Activated CD8-positive, alpha-beta T cell treated with anti-CD3 and anti-CD28 coated beads for 36 hours (primary cell): ENCODE measurements around the gene PIR. TPM values are rescaled to one million over a fixed set of nuclear protein-coding genes. Genes with fewer than 3 reads are reported as not detected.

Source experiments
- ATAC-seq: fragments of 200-7000 bp; cut with Tn5 transposase; one replicate; pipeline ENCODE4 v1.10.0; 2021; ENCODE audit warnings: mild to moderate bottlenecking, moderate library complexity
- CTCF ChIA-PET: fragments of 350-600 bp; sonication (Branson Sonifier 250); formaldehyde crosslinking; loops from one replicate; lab custom pipeline; 2021; ENCODE audit warnings: antibody characterized with exemption; lab: Charles Lee
- POLR2A ChIA-PET: fragments of 350-600 bp; sonication (Branson Sonifier 250); formaldehyde crosslinking; loops from one replicate; lab custom pipeline; 2021; ENCODE audit warnings: antibody characterized with exemption; lab: Charles Lee
- DNase-seq: peaks from one replicate; pipeline ENCODE4 v3.0.0-alpha.2; 2020
- H3K27ac Mint-ChIP-seq: one replicate; pipeline ENCODE4 v1.8.0; 2021; ENCODE audit warnings: mild to moderate bottlenecking, mixed read lengths
- H3K27me3 Mint-ChIP-seq: one replicate; pipeline ENCODE4 v1.8.0; 2021; ENCODE audit warnings: mixed read lengths
- H3K36me3 Mint-ChIP-seq: one replicate; pipeline ENCODE4 v1.8.0; 2021; ENCODE audit warnings: low read depth, mixed read lengths
- H3K4me1 Mint-ChIP-seq: one replicate; pipeline ENCODE4 v1.8.0; 2021; ENCODE audit warnings: low read depth, mixed read lengths
- H3K4me3 Mint-ChIP-seq: one replicate; pipeline ENCODE4 v1.8.0; 2021; ENCODE audit warnings: mild to moderate bottlenecking, moderate library complexity, mixed read lengths
- H3K9me3 Mint-ChIP-seq: one replicate; pipeline ENCODE4 v1.8.0; 2021; ENCODE audit warnings: mixed read lengths
- intact Hi-C: fragments of 100-400 bp; cut with micrococcal nuclease; formaldehyde crosslinking; loops from one replicate; pipeline ENCODE4 v1.10.0; 2022
- total RNA-seq, 2 experiments: library from RNA; stranded (reverse); gene quantifications; one replicate each; pipeline ENCODE4 v1.2.3, GENCODE V29; 2021
- TF ChIP-seq, protein P1 (sequence below): fragments of 200-600 bp; IDR thresholded peaks from one replicate; pipeline ENCODE4 v1.8.0; 2022; ENCODE audit warnings: antibody characterized with exemption, mild to moderate bottlenecking

Gene PIR
- total RNA-seq, 2 experiments from 2014 or later: 0.74 to 1.2 TPM

DNA sequence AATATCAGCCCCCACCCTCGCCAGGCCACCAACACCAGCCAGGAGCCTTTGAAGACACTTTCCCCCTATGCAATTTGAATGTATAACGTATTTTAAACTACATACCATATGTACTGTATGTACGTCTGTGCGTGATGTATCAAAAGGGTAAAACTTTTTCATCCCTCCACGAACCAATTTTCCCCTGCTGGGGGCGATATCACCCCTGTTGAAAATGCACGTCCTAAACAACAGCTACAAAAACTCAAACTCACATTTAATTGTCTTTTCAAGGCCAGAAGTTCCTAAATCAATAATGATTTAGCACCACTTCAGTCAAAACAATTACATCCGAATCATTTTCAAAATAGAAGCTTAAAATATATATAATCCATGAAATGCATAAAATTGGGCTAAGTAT, 110.3 kb downstream of the PIR start:
- Mint-ChIP-seq H3K4me3 (no peak overlapping the region), H3K4me1 (no peaks in the 10 kb centered on the region), H3K9me3 (no peaks in the 10 kb centered on the region), H3K27ac (no peak overlapping the region), H3K36me3 (no peaks in the 10 kb centered on the region), H3K27me3 (peaks cover 3% of the 10 kb centered on the region)
- DNase-seq (no peak), ATAC-seq (no peak)
- ChIA-PET CTCF (no interaction called here), POLR2A (no interaction called here)
- intact Hi-C loops: no loop called here
- TF ChIP-seq, protein P1, sequence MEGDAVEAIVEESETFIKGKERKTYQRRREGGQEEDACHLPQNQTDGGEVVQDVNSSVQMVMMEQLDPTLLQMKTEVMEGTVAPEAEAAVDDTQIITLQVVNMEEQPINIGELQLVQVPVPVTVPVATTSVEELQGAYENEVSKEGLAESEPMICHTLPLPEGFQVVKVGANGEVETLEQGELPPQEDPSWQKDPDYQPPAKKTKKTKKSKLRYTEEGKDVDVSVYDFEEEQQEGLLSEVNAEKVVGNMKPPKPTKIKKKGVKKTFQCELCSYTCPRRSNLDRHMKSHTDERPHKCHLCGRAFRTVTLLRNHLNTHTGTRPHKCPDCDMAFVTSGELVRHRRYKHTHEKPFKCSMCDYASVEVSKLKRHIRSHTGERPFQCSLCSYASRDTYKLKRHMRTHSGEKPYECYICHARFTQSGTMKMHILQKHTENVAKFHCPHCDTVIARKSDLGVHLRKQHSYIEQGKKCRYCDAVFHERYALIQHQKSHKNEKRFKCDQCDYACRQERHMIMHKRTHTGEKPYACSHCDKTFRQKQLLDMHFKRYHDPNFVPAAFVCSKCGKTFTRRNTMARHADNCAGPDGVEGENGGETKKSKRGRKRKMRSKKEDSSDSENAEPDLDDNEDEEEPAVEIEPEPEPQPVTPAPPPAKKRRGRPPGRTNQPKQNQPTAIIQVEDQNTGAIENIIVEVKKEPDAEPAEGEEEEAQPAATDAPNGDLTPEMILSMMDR: no peak

GRCh38 chrX:15376956-15377355, 116.2 kb downstream of the PIR start:
- Mint-ChIP-seq H3K4me3 (no peak overlapping the region), H3K27me3 (peaks cover 2% of the 10 kb centered on the region), H3K36me3 (no peaks in the 10 kb centered on the region), H3K4me1 (no peaks in the 10 kb centered on the region), H3K9me3 (no peaks in the 10 kb centered on the region), H3K27ac (no peak overlapping the region)
- intact Hi-C loops: no loop called here
- ChIA-PET POLR2A (no interaction called here), CTCF (no interaction called here)
- TF ChIP-seq, protein P1: no peak
- DNase-seq (no peak), ATAC-seq (no peak)

DNA sequence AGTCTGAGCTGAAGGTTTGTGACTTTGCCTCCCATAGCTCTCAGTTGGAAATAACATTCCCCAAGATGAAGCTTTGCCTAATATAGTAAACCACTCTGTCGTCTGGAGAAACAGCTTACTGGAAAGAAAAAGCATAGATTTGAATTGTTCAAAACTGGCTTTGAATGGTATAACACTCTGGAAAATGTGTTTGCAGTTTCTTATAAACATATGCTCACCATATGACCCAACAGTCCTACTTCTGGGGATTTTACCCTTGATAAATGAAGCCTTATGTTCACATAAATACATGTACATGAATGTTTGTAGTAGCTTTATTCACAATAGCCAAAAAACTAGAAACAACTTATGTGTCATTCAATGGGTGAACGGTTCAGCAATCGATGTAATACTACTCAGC, 119.2 kb downstream of the PIR start:
- intact Hi-C loops: no loop called here
- POLR2A ChIA-PET: no interaction called here

DNA sequence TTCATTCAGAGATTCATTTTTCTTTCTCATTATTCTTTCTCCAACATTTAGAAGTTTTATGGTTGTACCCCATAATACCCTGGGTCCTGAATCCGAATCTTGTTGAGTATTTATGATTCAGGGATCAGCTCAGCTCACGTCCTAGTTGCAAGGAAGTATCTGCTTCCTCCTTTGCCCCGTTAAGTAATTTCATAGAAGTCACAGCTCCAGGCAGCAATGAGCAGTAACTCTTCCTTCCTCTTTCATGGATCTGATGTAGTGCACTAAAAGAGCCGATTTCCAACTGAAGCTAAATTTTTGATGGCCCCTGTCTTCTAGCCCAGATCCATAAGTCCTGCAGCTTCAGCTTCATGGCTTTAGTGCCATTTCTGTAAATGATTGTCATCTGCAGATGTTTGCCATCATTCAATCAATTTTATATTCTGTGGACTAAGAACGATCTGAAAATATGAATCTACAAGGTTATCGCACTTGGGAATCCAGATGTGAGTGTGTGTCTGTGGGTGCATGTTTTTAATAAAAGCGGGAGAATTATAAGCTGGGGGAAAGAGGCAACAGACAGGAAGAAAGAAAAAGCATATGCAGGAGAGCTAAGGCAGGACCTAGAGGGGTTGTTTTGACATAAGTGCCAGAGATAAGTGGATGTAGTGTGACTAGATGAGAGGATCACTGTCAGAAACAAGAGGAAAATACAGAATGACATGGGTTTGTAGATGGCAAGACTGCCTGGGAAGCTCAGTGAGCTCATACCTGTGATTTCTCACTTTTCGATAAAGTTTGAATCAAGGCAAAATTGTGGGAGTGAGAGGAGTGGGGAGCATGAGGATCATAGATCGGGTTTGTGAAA, 126.4 kb downstream of the PIR start:
- POLR2A ChIA-PET: no interaction called here
- no peak overlapping the region for H3K4me3 Mint-ChIP-seq
- no peaks in the 10 kb centered on the region for H3K9me3 Mint-ChIP-seq
- intact Hi-C loops: no loop called here
- CTCF ChIA-PET: interaction anchor here (1.0 kb wide), 1 partner anchor 17 kb away, joined by 5 read pairs; no protein-coding TSS in a partner anchor
- no peak for DNase-seq
- H3K4me1 Mint-ChIP-seq: no peaks in the 10 kb centered on the region
- no peak overlapping the region for H3K27ac Mint-ChIP-seq
- ATAC-seq: no peak
- peaks cover 15% of the 10 kb centered on the region for H3K27me3 Mint-ChIP-seq
- TF ChIP-seq, protein P1: no peak
- H3K36me3 Mint-ChIP-seq: no peaks in the 10 kb centered on the region

More for the DNA sequence above, 119.2 kb downstream of the PIR start:
- Mint-ChIP-seq H3K36me3 (no peaks in the 10 kb centered on the region), H3K27ac (no peak overlapping the region), H3K4me1 (no peaks in the 10 kb centered on the region), H3K9me3 (no peaks in the 10 kb centered on the region), H3K27me3 (peaks cover 3% of the 10 kb centered on the region), H3K4me3 (no peak overlapping the region)
- TF ChIP-seq, protein P1: no peak
- CTCF ChIA-PET: interaction anchor here (0.6 to 1.5 kb wide), 2 partner anchors 25 to 225 kb away, joined by 3 to 8 read pairs; no protein-coding TSS in a partner anchor
- ATAC-seq (no peak), DNase-seq (no peak)

DNA sequence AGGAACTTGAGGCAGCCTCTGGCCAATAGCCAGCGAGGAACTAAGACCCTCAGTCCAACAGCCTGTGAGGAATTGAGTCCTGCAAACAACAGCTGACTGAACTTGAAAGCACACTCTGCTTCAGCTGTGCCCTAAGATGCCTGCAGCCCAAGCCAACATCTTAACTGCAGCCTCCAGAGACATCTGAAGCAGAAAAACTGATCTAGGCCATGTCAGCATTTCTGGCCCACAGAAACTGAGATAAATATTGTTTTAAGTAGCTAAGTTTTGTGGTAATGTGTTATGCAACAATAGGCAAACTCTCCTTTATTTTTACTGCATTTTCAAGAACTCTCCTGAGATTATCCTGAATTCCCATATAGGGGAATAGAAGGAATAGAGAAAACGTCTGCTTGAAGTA, 133.4 kb downstream of the PIR start:
- Mint-ChIP-seq H3K36me3 (no peaks in the 10 kb centered on the region), H3K4me3 (no peak overlapping the region), H3K9me3 (no peaks in the 10 kb centered on the region), H3K4me1 (no peaks in the 10 kb centered on the region), H3K27me3 (peaks cover 6% of the 10 kb centered on the region), H3K27ac (no peak overlapping the region)
- ATAC-seq: no peak
- ChIA-PET POLR2A (no interaction called here), CTCF (interaction anchor here (1.4 kb wide), 1 partner anchor 10 kb away, joined by 3 read pairs; no protein-coding TSS in a partner anchor)
- intact Hi-C loops: no loop called here
- TF ChIP-seq, protein P1: no peak
- no peak for DNase-seq
